Astrocyte (in vitro differentiated cells and primary cell): ENCODE results near the gene PI4KA. TPM values are rescaled to one million over a fixed set of nuclear protein-coding genes. Genes with fewer than 3 reads are reported as not detected.
A peak's percentile ranks its signal among the peaks of the same experiment; 100 is the strongest.
"Not testable (repeated sequence)": the region's sequence is repeated elsewhere in the genome, so short reads cannot be mapped to it uniquely, and the experiment has no call there.

Experiments used
- DNase-seq: peaks from one replicate; pipeline ENCODE4 v3.0.0-alpha.2; 2010; ENCODE audit warnings: low read depth
- FAIRE-seq: peaks from 2 replicates; lab custom pipeline; 2011; peaks lifted over from hg19 to GRCh38; lab: Jason Lieb, UNC
- H2AFZ ChIP-seq: 2 replicates; pipeline ENCODE4 v1.6.0; 2012; ENCODE audit warnings: low read depth, low read length, inconsistent platforms
- H3K27ac ChIP-seq: 2 replicates; pipeline ENCODE4 v1.5.1; 2011; ENCODE audit warnings: low read depth, low read length, inconsistent platforms
- H3K27me3 ChIP-seq: 2 replicates; pipeline ENCODE4 v1.6.0; 2011; ENCODE audit warnings: low read length, inconsistent platforms; ENCODE audit not compliant: insufficient read depth
- H3K36me3 ChIP-seq: 2 replicates; pipeline ENCODE4 v1.5.1; 2011; ENCODE audit warnings: low read length, inconsistent platforms; ENCODE audit not compliant: insufficient read depth
- H3K4me1 ChIP-seq: 2 replicates; pipeline ENCODE4 v1.5.1; 2011; ENCODE audit warnings: low read length, inconsistent platforms; ENCODE audit not compliant: insufficient read depth
- H3K4me2 ChIP-seq: 2 replicates; pipeline ENCODE4 v1.6.0; 2012; ENCODE audit warnings: low read length, inconsistent platforms
- H3K4me3 ChIP-seq: 2 replicates; pipeline ENCODE4 v1.5.1; 2011; ENCODE audit warnings: low read depth, mild to moderate bottlenecking, low read length, inconsistent platforms; ENCODE audit not compliant: insufficient read depth
- H3K79me2 ChIP-seq: 2 replicates; pipeline ENCODE4 v1.6.0; 2012; ENCODE audit warnings: mild to moderate bottlenecking, low read length, inconsistent platforms; ENCODE audit not compliant: insufficient read depth
- H3K9ac ChIP-seq: 2 replicates; pipeline ENCODE4 v1.6.0; 2012; ENCODE audit warnings: mild to moderate bottlenecking, low read length, inconsistent platforms
- H3K9me3 ChIP-seq: 2 replicates; pipeline ENCODE4 v1.5.1; 2012; ENCODE audit warnings: low read depth, mild to moderate bottlenecking, low read length, inconsistent platforms; ENCODE audit not compliant: insufficient read depth
- H4K20me1 ChIP-seq: 2 replicates; pipeline ENCODE4 v1.6.0; 2012; ENCODE audit warnings: low read length, inconsistent platforms; ENCODE audit not compliant: insufficient read depth
- H3K27ac Mint-ChIP-seq: one replicate; pipeline ENCODE4 v1.8.0; 2021; ENCODE audit warnings: mild to moderate bottlenecking, mixed read lengths; ENCODE audit not compliant: unreplicated experiment
- H3K27me3 Mint-ChIP-seq: one replicate; pipeline ENCODE4 v1.8.0; 2021; ENCODE audit warnings: low read depth, mixed read lengths; ENCODE audit not compliant: unreplicated experiment
- H3K36me3 Mint-ChIP-seq: one replicate; pipeline ENCODE4 v1.8.0; 2021; ENCODE audit warnings: low read depth, mixed read lengths; ENCODE audit not compliant: unreplicated experiment
- H3K4me1 Mint-ChIP-seq: one replicate; pipeline ENCODE4 v1.8.0; 2021; ENCODE audit warnings: low read depth, mixed read lengths; ENCODE audit not compliant: unreplicated experiment
- H3K4me3 Mint-ChIP-seq: one replicate; pipeline ENCODE4 v1.8.0; 2021; ENCODE audit warnings: mild to moderate bottlenecking, moderate library complexity, mixed read lengths; ENCODE audit not compliant: unreplicated experiment
- H3K9me3 Mint-ChIP-seq: one replicate; pipeline ENCODE4 v1.8.0; 2021; ENCODE audit warnings: mild to moderate bottlenecking, mixed read lengths; ENCODE audit not compliant: unreplicated experiment
- CTCF ChIP-seq: IDR thresholded peaks from 2 replicates; pipeline ENCODE4 v1.5.1; 2011; ENCODE audit warnings: low read depth, mild to moderate bottlenecking, inconsistent platforms, low read length, moderate library complexity; ENCODE audit not compliant: insufficient read depth
- EZH2 ChIP-seq: IDR thresholded peaks from 2 replicates; pipeline ENCODE4 v1.6.1; 2012; ENCODE audit warnings: mild to moderate bottlenecking, low read length, inconsistent platforms; ENCODE audit not compliant: insufficient read depth
- total RNA-seq: library from RNA; stranded (reverse); gene quantifications from 2 replicates; pipeline ENCODE4 v1.2.1, GENCODE V29; 2021

The PI4KA gene
- total RNA-seq, 1 donor from 2014 or later: 35.9 TPM

GRCh38 chr22:20671409-20672081 lies 187.1 kb downstream of the PI4KA start:
- FAIRE-seq (no peak), DNase-seq (no peak)
- Histone ChIP-seq H4K20me1 (no peaks in the 10 kb centered on the region), H3K27ac (no peak overlapping the region), H3K36me3 (no peaks in the 10 kb centered on the region), H3K79me2 (no peaks in the 10 kb centered on the region), H3K4me3 (no peak overlapping the region), H3K4me1 (no peaks in the 10 kb centered on the region), H3K4me2 (no peak overlapping the region), H3K9ac (no peak overlapping the region), H3K27me3 (peaks cover 22% of the 10 kb centered on the region), H2AFZ (no peak overlapping the region), H3K9me3 (no peaks in the 10 kb centered on the region)
- TF ChIP-seq EZH2 (no peak), CTCF (no peak)
- H3K36me3 Mint-ChIP-seq: no peaks in the 10 kb centered on the region
- no peaks in the 10 kb centered on the region for H3K4me1 Mint-ChIP-seq
- no peak overlapping the region for H3K4me3 Mint-ChIP-seq
- peaks cover 6% of the 10 kb centered on the region for H3K9me3 Mint-ChIP-seq
- peaks cover 12% of the 10 kb centered on the region for H3K27me3 Mint-ChIP-seq
- H3K27ac Mint-ChIP-seq: no peak overlapping the region

GRCh38 chr22:20670457-20671261 lies 188.0 kb downstream of the PI4KA start:
- H4K20me1 ChIP-seq, H3K4me1 ChIP-seq, H3K4me2 ChIP-seq, DNase-seq, FAIRE-seq, H3K36me3 ChIP-seq, H3K4me3 Mint-ChIP-seq, H3K36me3 Mint-ChIP-seq, H3K27me3 Mint-ChIP-seq, H3K9me3 ChIP-seq, H3K4me3 ChIP-seq, H3K79me2 ChIP-seq, H3K27ac Mint-ChIP-seq, H3K9ac ChIP-seq, H3K4me1 Mint-ChIP-seq, H2AFZ ChIP-seq, H3K9me3 Mint-ChIP-seq, H3K27ac ChIP-seq: not testable (repeated sequence)
- TF ChIP-seq EZH2: peak; percentile 46
- H3K27me3 ChIP-seq: peaks cover 22% of the 10 kb centered on the region

- H3K27ac ChIP-seq, FAIRE-seq, H3K27me3 Mint-ChIP-seq, H2AFZ ChIP-seq, H3K4me3 Mint-ChIP-seq, H3K4me2 ChIP-seq, DNase-seq, H3K4me1 Mint-ChIP-seq, H4K20me1 ChIP-seq, H3K36me3 ChIP-seq, H3K9ac ChIP-seq, H3K4me1 ChIP-seq, H3K9me3 ChIP-seq, H3K27ac Mint-ChIP-seq, H3K4me3 ChIP-seq, H3K36me3 Mint-ChIP-seq, H3K9me3 Mint-ChIP-seq, H3K79me2 ChIP-seq: not testable (repeated sequence)
- H3K27me3 ChIP-seq: peaks cover 20% of the 10 kb centered on the region
These were observed 188.7 kb downstream of the PI4KA start for GRCh38 chr22:20669884-20670283.

GRCh38 chr22:20669471-20669870 lies 189.1 kb downstream of the PI4KA start:
- not testable (repeated sequence) for FAIRE-seq, H3K27ac ChIP-seq, DNase-seq, H3K4me3 ChIP-seq, H3K9me3 Mint-ChIP-seq, H3K4me3 Mint-ChIP-seq, H3K4me2 ChIP-seq, H3K4me1 ChIP-seq, H3K4me1 Mint-ChIP-seq, H3K79me2 ChIP-seq, H3K36me3 ChIP-seq, H3K27me3 Mint-ChIP-seq, H3K27ac Mint-ChIP-seq, H3K36me3 Mint-ChIP-seq, H3K9ac ChIP-seq, H3K9me3 ChIP-seq, H4K20me1 ChIP-seq, H2AFZ ChIP-seq
- peaks cover 19% of the 10 kb centered on the region for H3K27me3 ChIP-seq

GRCh38 chr22:20668769-20669168 lies 189.8 kb downstream of the PI4KA start:
- H3K27ac ChIP-seq, H3K27me3 Mint-ChIP-seq, H4K20me1 ChIP-seq, H3K9me3 Mint-ChIP-seq, H3K4me3 Mint-ChIP-seq, H3K36me3 Mint-ChIP-seq, H3K79me2 ChIP-seq, H3K9ac ChIP-seq, H3K27ac Mint-ChIP-seq, FAIRE-seq, H3K4me2 ChIP-seq, H3K4me1 ChIP-seq, H3K36me3 ChIP-seq, H3K9me3 ChIP-seq, H3K4me3 ChIP-seq, DNase-seq, H3K4me1 Mint-ChIP-seq, H2AFZ ChIP-seq: not testable (repeated sequence)
- peaks cover 15% of the 10 kb centered on the region for H3K27me3 ChIP-seq
